NCI-H524 treated with DMSO at 0.1 percent for 48 hours (cell line): ENCODE results near the gene C2CD3.
"Not testable (repeated sequence)": the region's sequence is repeated elsewhere in the genome, so short reads cannot be mapped to it uniquely, and the experiment has no call there.

Experiments
- DNase-seq: peaks from one replicate; lab custom pipeline; 2025; lab: John Stamatoyannopoulos, UW

C2CD3 gene

DNA sequence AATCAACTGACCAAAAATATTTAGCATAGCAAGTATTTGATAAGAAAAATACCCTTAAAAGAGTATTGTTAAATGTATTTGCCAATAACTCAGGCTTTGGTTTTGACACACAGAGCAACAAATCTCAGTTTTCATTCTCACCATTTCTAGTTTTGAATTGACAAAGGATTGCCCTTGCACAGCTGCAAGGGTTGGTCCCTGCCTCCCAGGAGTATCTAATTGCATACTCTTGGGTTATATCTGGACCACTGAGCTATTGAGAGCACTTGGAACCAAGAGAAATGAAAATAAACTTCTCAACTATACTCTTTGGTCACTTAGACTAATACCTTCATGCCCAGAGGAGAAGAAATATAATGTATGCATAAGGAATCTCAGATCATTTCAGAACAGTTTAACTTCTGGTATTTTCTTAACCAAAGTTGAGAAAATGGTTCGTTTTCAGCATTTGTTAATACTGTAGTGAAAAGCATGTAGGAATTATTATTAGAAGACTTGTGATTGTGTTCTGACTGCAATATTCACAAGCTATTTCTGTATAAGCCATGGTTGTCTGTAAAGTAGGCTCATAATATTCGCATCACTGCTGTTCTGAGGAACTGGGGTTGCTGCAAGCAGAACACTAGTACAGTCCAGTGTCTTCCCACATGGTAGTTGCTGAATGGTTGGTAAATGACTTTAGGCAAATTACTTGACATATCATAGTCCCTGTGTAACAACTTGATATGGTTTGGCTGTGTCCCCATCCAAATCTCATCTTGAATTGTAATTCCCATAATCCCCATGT, 7.9 kb downstream of the C2CD3 start:
- DNase-seq: no peak

DNA sequence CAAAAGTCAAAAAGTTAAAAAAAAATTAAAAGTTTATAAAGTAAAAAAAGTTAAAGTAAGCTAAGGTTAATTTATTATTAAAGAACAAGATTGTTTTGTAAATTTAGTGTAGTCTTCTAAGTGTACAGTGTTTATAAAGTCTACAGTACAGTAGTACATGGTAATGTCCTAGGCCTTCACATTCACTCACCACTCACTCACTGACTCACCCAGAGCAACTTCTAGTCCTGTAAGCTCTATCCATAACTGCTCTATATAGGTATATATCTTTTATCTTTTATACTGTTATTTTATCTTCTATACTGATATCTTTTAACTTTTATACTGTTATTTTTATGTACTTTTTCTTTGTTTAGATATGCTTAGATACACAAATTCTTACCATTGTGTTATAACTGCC, 11.2 kb downstream of the C2CD3 start:
- no peak for DNase-seq

DNA sequence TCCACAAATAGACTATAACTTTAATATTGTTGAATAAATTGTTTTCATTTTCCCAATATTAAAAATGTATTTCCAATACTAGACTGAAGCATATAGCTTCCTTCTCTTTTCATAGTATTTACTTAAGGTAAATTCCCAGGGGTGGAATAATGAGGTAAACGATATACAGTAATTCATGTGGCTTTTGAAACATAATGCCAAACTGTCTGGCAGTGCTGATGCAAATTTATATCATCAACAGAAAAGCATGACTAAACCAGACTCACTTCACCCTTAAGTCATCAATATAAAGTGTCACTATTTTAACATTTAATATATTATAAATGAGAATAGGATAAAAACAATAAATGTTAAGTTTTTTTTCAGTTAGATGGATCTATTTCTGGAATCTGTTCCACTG, 13.6 kb downstream of the C2CD3 start:
- no peak for DNase-seq

DNA sequence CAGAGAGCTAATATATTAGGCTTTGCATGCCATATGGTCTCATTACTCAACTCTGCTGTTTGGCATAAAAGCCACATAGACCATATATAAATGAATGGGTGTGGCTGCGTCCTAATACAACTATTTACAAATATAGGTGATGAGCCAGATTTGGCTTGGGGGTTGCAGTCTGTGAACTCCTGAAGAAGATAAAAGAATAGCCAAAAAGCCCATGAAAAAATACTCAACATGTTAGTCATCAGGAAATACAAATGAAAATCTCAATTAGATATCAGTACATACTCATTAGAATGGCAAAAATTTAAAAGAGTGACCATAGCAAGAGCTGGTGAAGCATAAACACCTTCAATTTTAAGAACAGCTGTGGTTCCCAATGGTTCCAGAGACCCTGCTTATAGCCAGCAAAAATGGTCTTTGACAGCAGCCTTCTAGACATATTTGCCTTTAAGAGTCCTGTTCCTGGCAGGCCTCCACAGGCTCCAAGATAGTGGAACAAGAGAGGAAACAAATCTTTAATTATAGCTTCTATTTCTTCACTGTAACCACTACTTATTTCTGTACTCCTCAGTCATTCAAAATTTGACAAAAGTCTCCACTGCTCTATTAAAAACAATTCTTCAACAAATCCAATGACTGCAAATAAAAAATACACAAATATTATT, 16.1 kb downstream of the C2CD3 start:
- DNase-seq: no peak

DNA sequence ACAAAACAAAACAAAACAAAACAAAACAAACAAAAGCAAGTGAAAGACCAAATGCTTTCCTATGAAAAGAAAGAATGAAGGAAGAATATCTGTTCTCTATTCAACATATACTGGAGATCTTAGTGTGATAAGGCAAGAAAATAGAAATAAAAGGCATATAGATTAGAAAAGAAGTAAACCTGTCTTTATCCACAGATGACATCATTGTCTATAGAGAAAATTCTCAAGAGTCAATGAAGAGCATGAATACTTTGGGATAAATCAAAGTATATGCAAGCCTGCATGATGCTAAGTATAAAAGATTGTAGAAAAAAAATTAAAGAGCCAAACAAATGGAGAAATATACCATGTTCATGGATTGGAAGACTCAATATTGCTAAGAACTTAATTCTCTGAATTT, 17.6 kb downstream of the C2CD3 start:
- no peak for DNase-seq

DNA sequence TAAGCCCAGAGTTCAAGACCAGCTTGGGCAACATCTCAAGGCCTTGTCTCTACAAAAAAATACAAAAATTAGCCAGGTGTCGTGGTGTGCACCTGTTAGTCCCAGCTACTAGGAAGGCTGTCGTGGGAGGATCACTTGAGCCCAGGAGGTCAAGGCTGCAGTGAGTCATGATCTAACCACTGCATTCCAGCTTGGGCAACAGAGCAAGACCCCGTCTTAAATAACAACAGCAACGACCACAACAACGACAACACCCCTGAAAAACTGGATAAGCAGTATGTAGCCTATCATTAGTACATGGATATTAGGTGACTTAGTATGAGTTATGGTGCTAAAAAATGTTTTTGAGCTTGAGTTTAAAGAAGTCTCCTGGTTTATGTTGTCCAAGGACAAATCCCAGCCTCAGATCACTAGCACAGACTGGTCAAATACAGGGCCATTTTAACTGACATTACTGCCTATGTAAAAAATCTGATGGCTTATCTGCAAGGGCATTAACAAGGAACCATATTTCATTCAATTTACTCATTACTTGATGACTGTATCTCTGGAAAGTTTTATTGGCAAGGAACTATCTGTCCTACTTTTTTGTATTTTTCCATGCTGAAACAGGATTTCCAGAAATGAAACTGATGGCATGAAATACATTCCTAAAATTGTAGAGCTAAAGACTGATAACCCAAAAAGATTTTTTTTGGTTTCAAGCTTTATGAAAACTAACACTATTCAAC, 23.4 kb downstream of the C2CD3 start:
- DNase-seq: no peak

DNA sequence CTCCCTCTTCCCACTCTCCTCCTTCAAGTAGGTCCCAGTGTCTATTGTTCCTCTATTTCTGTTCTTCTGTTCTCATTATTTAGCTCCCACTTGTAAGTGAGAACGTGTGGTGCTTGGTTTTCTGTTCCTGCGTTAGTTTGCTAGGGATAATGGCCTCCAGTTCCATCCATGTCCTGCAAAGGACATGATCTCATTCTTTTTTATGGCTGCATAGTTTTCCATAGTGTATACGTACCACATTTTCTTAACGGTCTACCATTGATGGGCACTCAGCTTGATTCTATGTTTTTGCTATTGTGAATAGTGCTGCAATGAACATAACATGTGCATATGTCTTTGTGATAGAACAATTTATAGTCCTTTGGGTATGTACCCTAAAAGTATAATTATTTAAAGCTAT, 26.2 kb downstream of the C2CD3 start:
- no peak for DNase-seq

DNA sequence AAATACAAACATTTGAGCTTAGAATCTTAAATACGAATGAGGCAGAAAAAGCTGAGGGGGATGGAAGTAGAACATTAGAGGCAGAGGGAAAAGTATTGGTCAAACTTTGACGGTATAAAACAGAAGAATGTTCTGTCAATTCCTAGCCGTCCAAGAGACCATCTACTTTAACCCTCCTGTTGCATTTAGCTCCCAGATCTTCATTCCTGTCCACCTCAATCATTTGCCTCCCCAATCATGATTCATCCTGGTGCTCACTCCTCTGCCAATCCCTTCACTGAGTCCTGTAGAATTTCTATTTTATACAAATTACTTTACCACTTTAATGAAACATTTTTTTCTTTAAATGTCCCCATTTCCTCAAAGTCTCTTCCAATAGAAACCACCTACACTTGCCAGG, 28.2 kb downstream of the C2CD3 start:
- no peak for DNase-seq

DNA sequence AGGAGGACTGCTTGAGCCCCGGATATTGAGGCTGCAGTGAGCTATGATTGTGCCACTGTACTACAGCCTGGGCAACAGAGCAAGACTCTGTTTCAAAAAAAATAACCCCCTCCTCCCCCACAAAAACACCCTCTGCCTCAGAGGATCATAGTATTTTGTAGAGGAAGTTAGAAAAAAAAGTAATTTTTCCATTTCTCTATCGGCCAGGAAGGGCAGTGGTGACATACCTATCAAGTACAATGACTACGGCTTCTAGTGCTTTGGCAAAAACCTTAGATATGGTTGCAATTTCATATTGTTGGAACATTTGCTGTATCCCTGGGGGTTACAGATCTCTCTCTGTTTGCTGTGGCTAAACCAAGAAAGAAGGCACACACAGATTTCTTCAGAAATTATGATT, 28.9 kb downstream of the C2CD3 start:
- no peak for DNase-seq

DNA sequence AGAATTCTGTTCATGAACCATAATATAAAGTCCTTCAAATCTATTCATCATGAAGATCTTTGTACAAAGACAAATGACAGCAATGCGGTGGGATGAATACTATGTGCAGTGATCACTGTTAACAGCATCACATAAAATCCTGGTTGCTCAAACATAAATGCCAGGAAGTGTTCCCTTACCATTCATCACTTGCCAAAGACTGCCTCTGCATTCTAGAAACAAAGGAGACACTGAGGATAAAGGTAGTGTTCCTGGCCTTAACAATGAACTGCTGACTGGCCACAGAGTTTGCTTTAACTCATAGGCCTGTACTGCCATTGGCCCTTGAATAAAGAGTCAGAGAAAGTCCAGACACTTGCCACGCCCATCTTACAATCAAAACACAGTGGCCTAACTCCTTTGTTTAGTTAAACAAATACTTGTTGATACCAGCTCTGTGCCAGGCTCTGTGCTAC, 29.5 kb downstream of the C2CD3 start:
- DNase-seq: no peak

DNA sequence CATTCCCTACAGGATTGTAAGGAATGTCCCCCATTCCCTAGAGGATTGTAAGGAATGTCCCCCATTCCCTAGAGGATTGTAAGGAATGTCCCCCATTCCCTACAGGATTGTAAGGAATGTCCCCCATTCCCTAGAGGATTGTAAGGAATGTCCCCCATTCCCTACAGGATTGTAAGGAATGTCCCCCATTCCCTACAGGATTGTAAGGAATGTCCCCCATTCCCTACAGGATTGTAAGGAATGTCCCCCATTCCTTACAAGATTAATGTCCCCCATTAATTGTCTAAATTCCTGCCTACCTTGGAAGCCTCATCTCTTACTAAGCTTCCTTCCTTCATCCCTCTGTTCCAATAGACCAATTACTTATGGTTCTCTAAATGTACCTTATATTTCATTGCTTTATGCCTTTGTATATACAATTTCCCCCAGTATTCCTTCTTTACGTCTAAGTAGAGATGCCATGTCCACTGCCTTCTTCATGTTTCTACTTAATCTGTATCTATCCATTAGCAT, 30.8 kb downstream of the C2CD3 start:
- DNase-seq: not testable (repeated sequence)

DNA sequence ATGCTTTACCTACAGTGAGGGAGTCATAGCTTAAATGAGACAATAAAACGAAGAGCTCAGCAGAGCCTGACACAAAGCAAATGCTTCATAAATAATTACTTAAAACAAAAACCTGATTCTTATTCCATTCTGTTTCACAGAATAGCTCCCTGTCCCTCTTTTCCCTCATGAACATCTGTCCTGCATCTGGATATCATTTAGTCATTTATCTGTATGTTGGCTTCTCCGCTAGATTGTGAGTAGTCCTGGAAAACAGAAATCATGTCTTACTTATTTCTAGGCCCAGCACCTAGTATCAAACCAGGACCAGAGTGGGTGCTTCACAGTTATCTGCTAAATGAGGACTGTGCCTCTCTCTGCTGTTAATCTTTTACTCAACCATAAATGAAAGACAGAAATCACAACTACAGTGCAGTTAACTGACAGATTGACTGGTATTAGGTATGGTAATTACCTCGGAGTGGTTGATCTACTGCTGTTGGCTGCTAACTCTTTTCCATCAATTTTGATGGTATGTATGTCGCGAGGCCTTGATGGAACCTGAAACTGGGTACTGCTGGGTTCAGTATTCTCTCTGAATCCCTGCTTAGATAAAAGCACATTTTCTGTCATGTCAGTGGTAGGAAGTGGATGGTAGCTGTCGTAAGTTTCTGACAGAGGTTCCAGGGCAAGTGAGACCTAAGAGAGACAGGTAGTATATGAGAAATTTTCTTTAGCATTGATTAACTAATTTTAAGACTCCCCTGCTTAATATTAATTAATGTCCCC, 31.5 kb downstream of the C2CD3 start:
- no peak for DNase-seq

DNA sequence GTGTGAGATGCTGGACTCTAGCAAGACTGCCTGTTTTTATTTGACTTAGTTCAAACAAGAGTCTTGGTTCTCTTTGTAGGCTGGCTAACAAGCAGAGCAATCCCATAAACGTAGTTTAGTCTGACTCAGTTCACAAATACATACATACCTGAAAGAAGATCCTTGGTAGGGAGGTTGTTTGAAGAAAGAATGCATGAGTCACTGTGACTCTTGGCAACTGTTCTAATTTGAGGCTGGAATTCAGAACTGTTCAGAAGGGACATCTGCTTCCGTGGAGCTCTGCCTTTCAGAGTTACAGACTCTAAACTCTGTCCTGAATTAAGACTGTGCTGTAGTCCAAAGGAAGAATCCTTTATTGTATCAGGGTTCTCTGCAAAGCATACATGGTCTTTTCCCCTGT, 32.2 kb downstream of the C2CD3 start:
- DNase-seq: no peak

DNA sequence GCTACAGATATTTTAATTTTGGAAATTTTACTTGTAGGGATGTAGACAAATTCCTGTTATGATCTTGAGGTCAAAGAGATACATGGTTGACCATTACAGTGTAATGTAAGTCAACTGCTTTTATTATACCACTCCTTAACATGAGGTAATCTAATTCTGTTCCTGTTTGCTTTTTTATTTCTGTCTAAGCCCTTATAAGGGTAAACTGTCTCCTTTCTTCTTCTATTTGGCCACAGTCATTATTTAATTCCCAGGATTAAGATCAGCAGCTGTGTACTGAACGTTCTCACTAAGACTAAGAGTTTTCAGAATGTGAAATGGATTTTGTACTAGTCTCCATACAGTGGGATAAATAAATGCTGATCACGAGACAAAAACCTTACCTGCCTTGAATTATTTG, 32.8 kb downstream of the C2CD3 start:
- DNase-seq: no peak

DNA sequence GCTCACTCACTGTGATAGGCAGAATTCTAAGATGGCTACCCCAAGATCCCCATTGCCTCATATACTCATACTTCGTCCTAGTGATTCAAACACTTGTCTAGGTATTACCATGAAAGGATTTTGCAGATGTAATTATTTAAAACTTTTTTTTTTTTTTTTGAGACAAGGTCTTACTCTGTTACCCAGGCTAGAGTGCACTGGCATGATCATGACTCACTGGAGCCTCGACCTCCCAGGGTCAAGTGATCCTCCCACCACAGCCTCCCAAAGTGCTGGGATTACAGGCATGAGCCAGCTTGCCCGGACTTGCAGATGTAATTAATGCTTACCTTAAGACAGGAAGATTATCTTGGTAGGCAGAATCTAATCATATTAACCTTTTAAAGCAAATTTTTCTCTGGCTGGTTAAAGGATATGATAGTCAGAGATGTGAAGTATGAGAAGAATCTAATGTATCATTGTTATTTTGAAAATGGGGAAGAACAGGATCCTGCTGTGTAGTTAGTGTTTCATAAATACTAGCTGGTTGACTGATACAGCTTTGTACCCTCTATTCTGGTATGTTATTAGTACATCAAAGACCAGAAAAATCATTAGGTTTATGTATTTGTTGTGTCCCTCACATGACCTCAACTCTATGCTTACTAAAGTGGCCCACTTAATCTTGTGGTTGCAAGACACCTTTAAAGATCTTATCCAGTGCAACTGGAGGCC, 35.5 kb downstream of the C2CD3 start:
- no peak for DNase-seq

DNA sequence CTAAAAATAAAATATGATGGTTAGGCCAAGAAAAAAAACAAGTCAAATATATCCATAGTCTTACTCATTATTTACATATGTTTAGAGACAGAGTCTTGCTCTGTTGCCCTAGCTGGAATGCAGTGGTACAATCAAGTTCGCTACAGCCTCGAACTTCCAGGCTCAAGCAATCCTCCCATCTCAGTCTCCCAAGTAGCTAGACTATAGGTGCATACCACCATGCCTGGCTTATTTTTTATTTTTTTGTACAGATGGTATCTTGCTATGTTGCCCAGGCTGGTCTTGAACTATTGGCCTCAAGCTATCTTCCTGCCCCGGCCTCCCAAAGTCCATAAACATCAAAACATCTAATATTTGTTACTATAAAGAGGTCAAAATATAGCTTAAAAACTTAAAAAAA, 36.1 kb downstream of the C2CD3 start:
- no peak for DNase-seq

DNA sequence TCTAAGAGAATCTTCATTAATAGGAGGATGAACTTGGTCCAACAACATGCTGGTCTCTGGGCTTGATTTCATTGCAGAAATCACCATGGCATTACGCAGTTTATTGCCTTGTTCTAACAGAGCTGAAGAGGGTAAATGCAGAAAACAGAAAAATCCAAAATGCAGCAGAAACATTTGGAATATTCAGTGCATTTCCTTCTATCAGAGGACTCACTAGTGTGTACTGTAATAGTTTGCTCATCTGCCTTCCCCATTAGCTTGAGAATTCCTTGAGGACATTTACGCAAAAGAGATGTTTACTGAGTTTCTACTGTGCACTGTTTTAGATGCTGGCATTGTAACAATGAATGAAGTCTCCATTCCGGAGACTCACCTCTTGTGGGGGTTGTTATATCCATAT, 37.4 kb downstream of the C2CD3 start:
- no peak for DNase-seq

DNA sequence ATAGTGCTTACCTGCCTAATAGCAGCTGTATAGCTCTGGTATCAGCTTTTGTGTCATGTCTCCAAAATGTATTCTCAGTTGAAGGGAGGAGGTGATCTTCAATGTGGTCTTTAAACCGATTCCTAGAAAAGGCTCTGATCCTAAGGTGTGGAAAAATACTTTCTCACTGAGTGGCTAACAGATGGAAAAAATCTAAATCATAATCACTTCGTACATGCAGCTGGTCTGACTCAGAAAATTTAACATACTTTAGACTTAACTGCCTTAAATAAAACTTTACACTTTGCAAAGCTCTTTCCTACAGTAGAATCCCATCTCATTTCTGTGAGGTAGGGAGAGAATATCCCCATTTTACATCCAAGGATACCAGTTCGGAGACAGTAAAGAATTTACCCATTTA, 38.0 kb downstream of the C2CD3 start:
- no peak for DNase-seq

DNA sequence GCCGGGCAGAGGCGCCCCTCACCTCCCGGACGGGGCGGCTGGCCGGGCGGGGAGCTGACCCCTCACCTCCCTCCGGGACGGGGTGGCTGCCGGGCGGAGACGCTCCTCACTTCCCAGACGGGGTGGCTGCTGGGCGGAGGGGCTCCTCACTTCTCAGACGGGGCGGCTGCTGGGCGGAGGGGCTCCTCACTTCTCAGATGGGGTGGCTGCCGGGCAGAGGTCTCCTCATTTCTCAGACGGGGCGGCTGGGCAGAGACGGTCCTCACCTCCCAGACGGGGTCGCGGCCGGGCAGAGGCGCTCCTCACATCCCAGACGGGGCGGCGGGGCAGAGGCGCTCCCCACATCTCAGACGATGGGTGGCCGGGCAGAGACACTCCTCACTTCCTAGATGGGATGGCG, 41.7 kb downstream of the C2CD3 start:
- not testable (repeated sequence) for DNase-seq

DNA sequence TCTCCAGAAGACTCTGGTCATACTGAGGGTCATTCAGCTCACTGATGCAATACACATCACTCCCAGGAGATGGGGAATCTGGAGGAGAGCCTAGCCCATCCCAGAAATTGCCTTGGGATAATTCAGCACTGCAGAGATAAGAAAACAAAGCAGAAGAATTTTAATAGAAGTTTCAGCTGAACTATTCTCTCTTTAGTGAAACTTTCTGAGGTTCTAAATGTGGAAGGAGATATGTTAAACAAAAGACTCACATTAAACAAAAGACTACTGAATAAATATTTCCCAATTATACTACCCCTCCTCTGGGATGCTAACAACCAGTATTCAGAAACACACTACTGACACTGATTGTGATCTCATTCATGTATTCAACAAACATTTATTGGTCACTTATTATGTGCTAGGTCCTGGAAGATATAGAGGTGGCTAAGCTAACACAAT, 47.8 kb downstream of the C2CD3 start:
- DNase-seq: no peak

DNA sequence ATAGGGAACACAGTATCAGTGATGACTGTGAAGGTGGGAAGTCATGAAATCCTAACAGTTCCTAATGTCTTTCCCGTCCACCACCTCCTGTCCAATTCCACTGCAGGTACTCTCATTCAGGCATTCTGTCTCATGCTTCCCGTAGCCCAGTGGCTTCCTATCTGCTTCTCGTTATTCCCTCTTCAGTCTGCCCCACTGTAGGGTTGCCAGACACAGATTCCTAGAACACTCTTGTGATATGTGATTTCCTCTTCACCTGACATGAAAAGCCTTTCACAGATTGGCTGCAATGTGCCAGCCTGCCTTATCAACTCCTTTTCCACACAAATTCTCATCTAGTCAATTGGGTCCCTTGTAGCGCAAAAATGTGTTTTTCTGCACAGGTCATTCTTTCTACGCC, 49.0 kb downstream of the C2CD3 start:
- DNase-seq: no peak
